Mucosa of rectum (tissue), 2 donors: ENCODE measurements around the gene SCO1.

Experiments
- H3K27ac ChIP-seq, 2 donors: one replicate each; pipeline ENCODE4 v1.7.0; 2013; ENCODE audit warnings: inconsistent platforms in 2 of 2, low read depth in 2 of 2, low read length in 2 of 2
- H3K27me3 ChIP-seq, 2 donors: one replicate each; pipeline ENCODE4 v1.7.0; 2013; ENCODE audit warnings: low read length in 2 of 2; ENCODE audit not compliant: control insufficient read depth in 2 of 2, insufficient read depth in 2 of 2
- H3K36me3 ChIP-seq, 2 donors: one replicate each; pipeline ENCODE4 v1.7.0; 2013; ENCODE audit warnings: low read length in 2 of 2; ENCODE audit not compliant: control insufficient read depth in 2 of 2, insufficient read depth in 2 of 2
- H3K4me1 ChIP-seq, 2 donors: one replicate each; pipeline ENCODE4 v1.7.0; 2013; ENCODE audit warnings: low read length in 2 of 2, mild to moderate bottlenecking in 1 of 2; ENCODE audit not compliant: control insufficient read depth in 2 of 2, insufficient read depth in 2 of 2
- H3K4me3 ChIP-seq, 2 donors: one replicate each; pipeline ENCODE4 v1.7.0; 2013; ENCODE audit warnings: low read length in 2 of 2
- H3K9ac ChIP-seq, 2 donors: one replicate each; pipeline ENCODE4 v1.7.0; 2013; ENCODE audit warnings: low read length in 2 of 2, low read depth in 1 of 2, mild to moderate bottlenecking in 1 of 2
- H3K9me3 ChIP-seq, 2 donors: one replicate each; pipeline ENCODE4 v1.7.0; 2013; ENCODE audit warnings: low read length in 2 of 2; ENCODE audit not compliant: control insufficient read depth in 2 of 2
- donor health status: healthy.
- donor health status: Normal muscosa, but diverticular disease.

Gene SCO1

GRCh38 chr17:10640475-10640874 lies 56.9 kb downstream of the SCO1 start:
- Histone ChIP-seq H3K27ac (no peak overlapping the region), H3K9ac (no peak overlapping the region)

GRCh38 chr17:10638151-10638550 lies 59.2 kb downstream of the SCO1 start:
- peaks cover 3 to 16% of the 10 kb centered on the region in 2 donors for H3K36me3 ChIP-seq
- no peak overlapping the region for H3K9ac ChIP-seq
- H3K9me3 ChIP-seq = no peaks in the 10 kb centered on the region
- no peaks in the 10 kb centered on the region for H3K4me1 ChIP-seq
- H3K27me3 ChIP-seq = no peaks in the 10 kb centered on the region
- no peak overlapping the region for H3K4me3 ChIP-seq
- no peak overlapping the region for H3K27ac ChIP-seq

More at GRCh38 chr17:10640475-10640874, 56.9 kb downstream of the SCO1 start:
- H3K4me3 ChIP-seq = no peak overlapping the region
- no peaks in the 10 kb centered on the region for H3K4me1 ChIP-seq
- no peaks in the 10 kb centered on the region for H3K27me3 ChIP-seq
- H3K9me3 ChIP-seq = no peaks in the 10 kb centered on the region
- H3K36me3 ChIP-seq = peaks cover 3 to 16% of the 10 kb centered on the region in 2 donors

- no peak overlapping the region for H3K4me3 ChIP-seq
- no peak overlapping the region for H3K27ac ChIP-seq
- no peaks in the 10 kb centered on the region for H3K4me1 ChIP-seq
- H3K27me3 ChIP-seq = no peaks in the 10 kb centered on the region
- H3K9me3 ChIP-seq = no peaks in the 10 kb centered on the region
- H3K9ac ChIP-seq = no peak overlapping the region
- H3K36me3 ChIP-seq = peaks cover 2 to 14% of the 10 kb centered on the region in 2 donors
Observed at GRCh38 chr17:10635290-10635689, 62.0 kb downstream of the SCO1 start.

GRCh38 chr17:10633738-10634379 lies 63.5 kb downstream of the SCO1 start:
- Histone ChIP-seq H3K27ac (no peak overlapping the region), H3K36me3 (peaks cover 0 to 6% of the 10 kb centered on the region in 2 donors)

GRCh38 chr17:10631701-10632100 lies 65.6 kb downstream of the SCO1 start:
- H3K4me1 ChIP-seq = no peaks in the 10 kb centered on the region
- no peaks in the 10 kb centered on the region for H3K9me3 ChIP-seq
- H3K27ac ChIP-seq = no peak overlapping the region
- H3K4me3 ChIP-seq = no peak overlapping the region
- H3K27me3 ChIP-seq = no peaks in the 10 kb centered on the region
- no peak overlapping the region for H3K9ac ChIP-seq
- no peaks in the 10 kb centered on the region for H3K36me3 ChIP-seq

More at GRCh38 chr17:10633738-10634379, 63.5 kb downstream of the SCO1 start:
- Histone ChIP-seq H3K4me1 (no peaks in the 10 kb centered on the region), H3K9me3 (no peaks in the 10 kb centered on the region), H3K9ac (no peak overlapping the region), H3K27me3 (no peaks in the 10 kb centered on the region), H3K4me3 (no peak overlapping the region)

- Histone ChIP-seq H3K9me3 (no peaks in the 10 kb centered on the region), H3K4me3 (no peak overlapping the region), H3K36me3 (no peaks in the 10 kb centered on the region), H3K27me3 (no peaks in the 10 kb centered on the region), H3K4me1 (no peaks in the 10 kb centered on the region), H3K9ac (no peak overlapping the region), H3K27ac (no peak overlapping the region)
Observed at GRCh38 chr17:10631048-10631700, 66.2 kb downstream of the SCO1 start.

GRCh38 chr17:10629706-10630105 lies 67.6 kb downstream of the SCO1 start:
- no peaks in the 10 kb centered on the region for H3K27me3 ChIP-seq
- no peak overlapping the region for H3K9ac ChIP-seq
- no peaks in the 10 kb centered on the region for H3K36me3 ChIP-seq
- no peak overlapping the region for H3K4me3 ChIP-seq
- H3K27ac ChIP-seq = no peak overlapping the region
- peaks cover 0 to 2% of the 10 kb centered on the region in 2 donors for H3K4me1 ChIP-seq
- no peaks in the 10 kb centered on the region for H3K9me3 ChIP-seq

- Histone ChIP-seq H3K9me3 (no peaks in the 10 kb centered on the region), H3K27ac (no peak overlapping the region), H3K4me1 (peaks cover 0 to 4% of the 10 kb centered on the region in 2 donors), H3K27me3 (no peaks in the 10 kb centered on the region), H3K4me3 (no peak overlapping the region), H3K9ac (no peak overlapping the region), H3K36me3 (no peaks in the 10 kb centered on the region)
Observed at GRCh38 chr17:10628756-10629155, 68.6 kb downstream of the SCO1 start.

GRCh38 chr17:10626390-10626789 lies 70.9 kb downstream of the SCO1 start:
- Histone ChIP-seq H3K27ac (no peak overlapping the region), H3K9me3 (no peaks in the 10 kb centered on the region), H3K36me3 (no peaks in the 10 kb centered on the region), H3K27me3 (no peaks in the 10 kb centered on the region), H3K9ac (no peak overlapping the region), H3K4me1 (peaks cover 0 to 4% of the 10 kb centered on the region in 2 donors), H3K4me3 (no peak overlapping the region)

- H3K9ac ChIP-seq = no peak overlapping the region
- no peak overlapping the region for H3K4me3 ChIP-seq
- no peak overlapping the region for H3K27ac ChIP-seq
Observed at GRCh38 chr17:10624969-10625368, 72.4 kb downstream of the SCO1 start.

More at GRCh38 chr17:10624969-10625368, 72.4 kb downstream of the SCO1 start:
- Histone ChIP-seq H3K9me3 (no peaks in the 10 kb centered on the region), H3K27me3 (no peaks in the 10 kb centered on the region), H3K4me1 (peaks cover 0 to 4% of the 10 kb centered on the region in 2 donors), H3K36me3 (no peaks in the 10 kb centered on the region)
